DND-41 (cell line): ENCODE measurements around the gene ACBD6.

Experiments
- ATAC-seq: fragments of 200-7000 bp; cut with Tn5 transposase; 3 replicates; pipeline ENCODE4 v1.9.1; 2021; ENCODE audit warnings: low read depth; ENCODE audit not compliant: insufficient read depth
- DNase-seq: peaks from one replicate; pipeline ENCODE4 v3.0.0-alpha.2; 2020
- H2AFZ ChIP-seq: 2 replicates; pipeline ENCODE4 v1.6.0; 2012; ENCODE audit warnings: low read depth, low read length
- H3K27ac ChIP-seq: 2 replicates; pipeline ENCODE4 v1.5.1; 2012; ENCODE audit warnings: low read length, inconsistent platforms
- H3K27me3 ChIP-seq: fragments of 200-600 bp; sonication (generic); 2 replicates; pipeline ENCODE4 v1.6.0; 2012; ENCODE audit warnings: low read length, mild to moderate bottlenecking, inconsistent platforms; ENCODE audit not compliant: insufficient read depth, poor library complexity
- H3K36me3 ChIP-seq: 2 replicates; pipeline ENCODE4 v1.5.1; 2012; ENCODE audit warnings: low read length, inconsistent platforms; ENCODE audit not compliant: insufficient read depth
- H3K4me1 ChIP-seq: 2 replicates; pipeline ENCODE4 v1.5.1; 2012; ENCODE audit warnings: mild to moderate bottlenecking, low read length; ENCODE audit not compliant: insufficient read depth
- H3K4me2 ChIP-seq: 2 replicates; pipeline ENCODE4 v1.6.0; 2012; ENCODE audit warnings: mild to moderate bottlenecking, moderate library complexity, low read length, inconsistent platforms; ENCODE audit not compliant: insufficient read depth
- H3K4me3 ChIP-seq, 2 experiments: fragments of 200-600 bp in 1 of 2; shearing (Covaris generic) in 1 of 2; 2 replicates each; pipeline ENCODE4 v1.5.1; 2012 to 2016; ENCODE audit warnings: inconsistent platforms in 2 of 2, low read length in 2 of 2, mild to moderate bottlenecking in 2 of 2, low read depth in 1 of 2, moderate library complexity in 1 of 2
- H3K79me2 ChIP-seq: 2 replicates; pipeline ENCODE4 v1.6.0; 2012; ENCODE audit warnings: low read length, inconsistent platforms; ENCODE audit not compliant: insufficient read depth
- H3K9ac ChIP-seq: 2 replicates; pipeline ENCODE4 v1.6.0; 2012; ENCODE audit warnings: low read depth, mild to moderate bottlenecking, inconsistent platforms, low read length, moderate library complexity
- H3K9me3 ChIP-seq: 2 replicates; pipeline ENCODE4 v1.5.1; 2012; ENCODE audit warnings: low read length, moderate library complexity, mild to moderate bottlenecking, inconsistent platforms; ENCODE audit not compliant: insufficient read depth, severe bottlenecking
- H4K20me1 ChIP-seq: 2 replicates; pipeline ENCODE4 v1.6.0; 2012; ENCODE audit warnings: low read length; ENCODE audit not compliant: insufficient read depth
- CTCF ChIP-seq: IDR thresholded peaks from 2 replicates; pipeline ENCODE4 v1.5.1; 2012; ENCODE audit warnings: borderline replicate concordance, low read length, moderate library complexity, mild to moderate bottlenecking; ENCODE audit not compliant: poor library complexity, severe bottlenecking; ENCODE audit errors: extremely low read depth
- EZH2 ChIP-seq: IDR thresholded peaks from 3 replicates; pipeline ENCODE4 v1.6.1; 2012; ENCODE audit warnings: borderline replicate concordance, low read depth, mild to moderate bottlenecking, moderate library complexity, low read length, inconsistent platforms; ENCODE audit not compliant: severe bottlenecking

Gene ACBD6

GRCh38 chr1:180327089-180327488 is 175.3 kb downstream of the ACBD6 start:
- H3K27ac ChIP-seq: no peak overlapping the region
- TF ChIP-seq EZH2: no peak
- no peak for TF ChIP-seq CTCF
- H3K36me3 ChIP-seq: peaks cover 10% of the 10 kb centered on the region; the same call in 1 of the 2 replicates
- ATAC-seq: no peak
- no peaks in the 10 kb centered on the region for H4K20me1 ChIP-seq
- no peaks in the 10 kb centered on the region for H3K27me3 ChIP-seq
- no peak overlapping the region for H2AFZ ChIP-seq
- no peaks in the 10 kb centered on the region for H3K4me1 ChIP-seq
- no peak overlapping the region for H3K9ac ChIP-seq
- peaks cover 12% of the 10 kb centered on the region for H3K79me2 ChIP-seq
- DNase-seq: no peak
- H3K4me3 ChIP-seq: no peak overlapping the region
- no peaks in the 10 kb centered on the region for H3K9me3 ChIP-seq
- H3K4me2 ChIP-seq: no peak overlapping the region

GRCh38 chr1:180312926-180313325 is 189.5 kb downstream of the ACBD6 start:
- Histone ChIP-seq H3K79me2 (no peaks in the 10 kb centered on the region), H3K4me1 (no peaks in the 10 kb centered on the region), H3K4me2 (no peak overlapping the region), H3K4me3 (no peak overlapping the region), H3K9ac (no peak overlapping the region), H3K27ac (no peak overlapping the region), H3K27me3 (no peaks in the 10 kb centered on the region), H2AFZ (no peak overlapping the region), H3K36me3 (peaks cover 18% of the 10 kb centered on the region; the same call in 1 of the 2 replicates), H3K9me3 (no peaks in the 10 kb centered on the region), H4K20me1 (no peaks in the 10 kb centered on the region)
- no peak for ATAC-seq
- DNase-seq: no peak
- no peak for TF ChIP-seq EZH2
- no peak for TF ChIP-seq CTCF

GRCh38 chr1:180311011-180311730 is 191.2 kb downstream of the ACBD6 start:
- no peaks in the 10 kb centered on the region for H3K4me1 ChIP-seq
- no peak overlapping the region for H3K4me2 ChIP-seq
- no peak for DNase-seq
- no peak for TF ChIP-seq CTCF
- TF ChIP-seq EZH2: no peak
- H3K9ac ChIP-seq: no peak overlapping the region
- H3K4me3 ChIP-seq: no peak overlapping the region
- no peaks in the 10 kb centered on the region for H3K79me2 ChIP-seq
- H3K9me3 ChIP-seq: no peaks in the 10 kb centered on the region
- no peak overlapping the region for H3K27ac ChIP-seq
- H3K36me3 ChIP-seq: peaks cover 24% of the 10 kb centered on the region; the same call in 1 of the 2 replicates
- no peak overlapping the region for H2AFZ ChIP-seq
- no peak for ATAC-seq
- no peaks in the 10 kb centered on the region for H4K20me1 ChIP-seq
- no peaks in the 10 kb centered on the region for H3K27me3 ChIP-seq
